Activated B cell treated with CpG ODN at 0.5 μM for 24 hours (primary cell): ENCODE measurements around the gene HYLS1. TPM values are rescaled to one million over a fixed set of nuclear protein-coding genes. Genes with fewer than 3 reads are reported as not detected.

Source experiments
- ATAC-seq: fragments of 200-7000 bp; cut with Tn5 transposase; one replicate; pipeline ENCODE4 v1.10.0; 2021; ENCODE audit warnings: low read depth, mild to moderate bottlenecking, moderate library complexity
- CTCF ChIA-PET: fragments of 350-600 bp; sonication (Branson Sonifier 250); formaldehyde crosslinking; loops from one replicate; lab custom pipeline; 2021; ENCODE audit warnings: antibody characterized with exemption; lab: Charles Lee
- POLR2A ChIA-PET: fragments of 350-600 bp; sonication (Branson Sonifier 250); formaldehyde crosslinking; loops from one replicate; lab custom pipeline; 2021; ENCODE audit warnings: antibody characterized with exemption; lab: Charles Lee
- DNase-seq: peaks from one replicate; pipeline ENCODE4 v3.0.0; 2022
- H3K27ac Mint-ChIP-seq: one replicate; pipeline ENCODE4 v1.8.0; 2020; ENCODE audit warnings: mixed read lengths
- H3K27me3 Mint-ChIP-seq: one replicate; pipeline ENCODE4 v1.8.0; 2021; ENCODE audit warnings: mixed read lengths
- H3K36me3 Mint-ChIP-seq: one replicate; pipeline ENCODE4 v1.8.0; 2021; ENCODE audit warnings: low read depth, mixed read lengths
- H3K4me1 Mint-ChIP-seq: one replicate; pipeline ENCODE4 v1.8.0; 2021; ENCODE audit warnings: mixed read lengths
- H3K4me3 Mint-ChIP-seq: one replicate; pipeline ENCODE4 v1.8.0; 2020; ENCODE audit warnings: mild to moderate bottlenecking, mixed read lengths
- H3K9me3 Mint-ChIP-seq: one replicate; pipeline ENCODE4 v1.8.0; 2020; ENCODE audit warnings: mixed read lengths
- intact Hi-C: fragments of 100-400 bp; cut with micrococcal nuclease; formaldehyde crosslinking; loops from one replicate; pipeline ENCODE4 v1.15.1; 2024
- total RNA-seq: library from RNA; stranded (reverse); gene quantifications from 2 replicates; pipeline ENCODE4 v1.2.3, GENCODE V29; 2022
- TF ChIP-seq, protein P1 (sequence below): fragments of 200-600 bp; IDR thresholded peaks from one replicate; pipeline ENCODE4 v1.8.0; 2022; ENCODE audit warnings: antibody characterized with exemption, mild to moderate bottlenecking

Gene HYLS1
- total RNA-seq, 1 donor from 2014 or later = 9.0 TPM

GRCh38 chr11:125943661-125944349 lies 56.3 kb downstream of the HYLS1 start:
- ATAC-seq = no peak

DNA sequence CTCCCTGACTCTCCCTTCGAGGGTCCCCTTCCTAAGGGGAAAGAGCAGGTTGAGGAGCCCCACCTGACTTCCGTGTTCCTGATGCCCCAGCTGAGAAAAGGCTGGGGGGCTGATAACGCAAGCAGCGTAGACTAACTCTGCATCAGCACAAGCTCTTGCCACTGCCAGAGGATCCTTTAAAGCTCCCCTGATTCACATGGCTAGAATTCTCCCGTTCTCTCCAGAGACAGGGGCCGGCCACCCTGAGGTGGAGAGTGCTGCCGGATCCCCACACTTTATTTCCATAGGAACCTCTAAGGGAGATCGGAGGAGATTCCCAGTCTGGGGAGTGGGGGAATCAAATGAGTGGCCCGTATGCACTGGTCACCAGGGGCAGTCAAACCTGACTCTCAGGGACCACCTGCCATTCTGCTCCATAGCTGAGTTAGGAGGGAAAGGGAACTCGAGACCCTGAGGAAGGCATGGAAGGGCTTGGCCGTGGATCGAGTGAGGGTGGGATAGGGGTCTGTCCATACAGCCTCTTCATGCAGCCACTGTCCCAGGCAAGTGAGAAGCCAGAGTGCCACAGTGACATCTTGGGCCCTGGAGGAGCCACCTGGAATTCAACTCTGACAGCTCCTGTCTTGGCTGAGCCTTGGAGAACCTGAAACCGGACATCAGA lies 57.0 kb downstream of the HYLS1 start:
- Mint-ChIP-seq H3K27ac (no peak overlapping the region), H3K4me1 (no peaks in the 10 kb centered on the region), H3K36me3 (no peaks in the 10 kb centered on the region), H3K27me3 (peaks cover 2% of the 10 kb centered on the region), H3K4me3 (no peak overlapping the region), H3K9me3 (no peaks in the 10 kb centered on the region)
- TF ChIP-seq, protein P1, sequence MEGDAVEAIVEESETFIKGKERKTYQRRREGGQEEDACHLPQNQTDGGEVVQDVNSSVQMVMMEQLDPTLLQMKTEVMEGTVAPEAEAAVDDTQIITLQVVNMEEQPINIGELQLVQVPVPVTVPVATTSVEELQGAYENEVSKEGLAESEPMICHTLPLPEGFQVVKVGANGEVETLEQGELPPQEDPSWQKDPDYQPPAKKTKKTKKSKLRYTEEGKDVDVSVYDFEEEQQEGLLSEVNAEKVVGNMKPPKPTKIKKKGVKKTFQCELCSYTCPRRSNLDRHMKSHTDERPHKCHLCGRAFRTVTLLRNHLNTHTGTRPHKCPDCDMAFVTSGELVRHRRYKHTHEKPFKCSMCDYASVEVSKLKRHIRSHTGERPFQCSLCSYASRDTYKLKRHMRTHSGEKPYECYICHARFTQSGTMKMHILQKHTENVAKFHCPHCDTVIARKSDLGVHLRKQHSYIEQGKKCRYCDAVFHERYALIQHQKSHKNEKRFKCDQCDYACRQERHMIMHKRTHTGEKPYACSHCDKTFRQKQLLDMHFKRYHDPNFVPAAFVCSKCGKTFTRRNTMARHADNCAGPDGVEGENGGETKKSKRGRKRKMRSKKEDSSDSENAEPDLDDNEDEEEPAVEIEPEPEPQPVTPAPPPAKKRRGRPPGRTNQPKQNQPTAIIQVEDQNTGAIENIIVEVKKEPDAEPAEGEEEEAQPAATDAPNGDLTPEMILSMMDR = no peak
- ChIA-PET CTCF (no interaction called here), POLR2A (no interaction called here)
- intact Hi-C loops = no loop called here
- ATAC-seq (no peak), DNase-seq (no peak)

More at GRCh38 chr11:125943661-125944349, 56.3 kb downstream of the HYLS1 start:
- Mint-ChIP-seq H3K9me3 (no peaks in the 10 kb centered on the region), H3K27me3 (peaks cover 2% of the 10 kb centered on the region), H3K27ac (no peak overlapping the region), H3K4me3 (no peak overlapping the region), H3K36me3 (no peaks in the 10 kb centered on the region), H3K4me1 (no peaks in the 10 kb centered on the region)
- intact Hi-C loops = no loop called here
- TF ChIP-seq, protein P1 = no peak
- DNase-seq = no peak
- ChIA-PET CTCF (interaction anchor here (1.1 kb wide), 1 partner anchor 19 kb away, joined by 4 read pairs; no protein-coding TSS in a partner anchor), POLR2A (no interaction called here)

DNA sequence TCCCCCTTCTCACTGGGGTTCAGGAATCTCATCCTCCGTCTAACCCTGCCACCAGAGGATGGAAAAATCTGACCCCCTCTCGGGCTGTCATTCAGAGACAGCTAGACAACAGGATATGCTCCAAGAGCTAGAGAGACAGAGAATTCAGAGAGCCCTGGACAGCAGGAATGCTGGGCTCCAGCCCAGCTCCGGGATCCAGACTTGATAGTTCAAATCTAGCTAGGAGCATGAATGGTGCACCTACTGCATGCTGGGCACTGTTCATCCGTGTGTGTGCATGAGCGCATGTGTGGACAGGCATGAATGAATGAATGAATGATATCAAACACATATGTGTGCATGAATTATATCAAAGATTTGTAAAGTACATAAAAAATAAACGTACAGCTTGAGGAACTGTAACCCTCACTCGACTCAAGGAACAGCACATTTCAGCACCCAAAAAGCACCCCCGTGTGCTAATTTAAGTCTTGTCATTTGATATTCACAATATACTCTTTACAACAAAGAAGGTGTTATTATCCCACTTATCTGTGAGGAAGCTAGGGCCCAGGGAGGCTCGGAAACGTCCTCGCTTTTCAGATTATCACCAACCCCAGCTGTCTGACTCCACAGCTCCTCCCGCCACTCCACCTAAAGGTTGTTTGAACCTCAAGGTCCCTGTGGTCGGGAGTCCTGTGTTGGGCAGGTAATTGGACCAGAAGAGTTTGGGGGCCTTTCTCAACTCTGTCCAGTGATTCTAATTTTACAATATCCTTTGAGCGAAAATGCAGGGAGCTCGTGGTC lies 57.7 kb downstream of the HYLS1 start:
- CTCF ChIA-PET = no interaction called here
- H3K27ac Mint-ChIP-seq = no peak overlapping the region
- H3K27me3 Mint-ChIP-seq = peaks cover 2% of the 10 kb centered on the region
- no peaks in the 10 kb centered on the region for H3K36me3 Mint-ChIP-seq
- ATAC-seq (no peak), DNase-seq (no peak)
- no peaks in the 10 kb centered on the region for H3K4me1 Mint-ChIP-seq
- intact Hi-C loops = no loop called here
- no peaks in the 10 kb centered on the region for H3K9me3 Mint-ChIP-seq
- POLR2A ChIA-PET = no interaction called here
- TF ChIP-seq, protein P1 = no peak
- no peak overlapping the region for H3K4me3 Mint-ChIP-seq

DNA sequence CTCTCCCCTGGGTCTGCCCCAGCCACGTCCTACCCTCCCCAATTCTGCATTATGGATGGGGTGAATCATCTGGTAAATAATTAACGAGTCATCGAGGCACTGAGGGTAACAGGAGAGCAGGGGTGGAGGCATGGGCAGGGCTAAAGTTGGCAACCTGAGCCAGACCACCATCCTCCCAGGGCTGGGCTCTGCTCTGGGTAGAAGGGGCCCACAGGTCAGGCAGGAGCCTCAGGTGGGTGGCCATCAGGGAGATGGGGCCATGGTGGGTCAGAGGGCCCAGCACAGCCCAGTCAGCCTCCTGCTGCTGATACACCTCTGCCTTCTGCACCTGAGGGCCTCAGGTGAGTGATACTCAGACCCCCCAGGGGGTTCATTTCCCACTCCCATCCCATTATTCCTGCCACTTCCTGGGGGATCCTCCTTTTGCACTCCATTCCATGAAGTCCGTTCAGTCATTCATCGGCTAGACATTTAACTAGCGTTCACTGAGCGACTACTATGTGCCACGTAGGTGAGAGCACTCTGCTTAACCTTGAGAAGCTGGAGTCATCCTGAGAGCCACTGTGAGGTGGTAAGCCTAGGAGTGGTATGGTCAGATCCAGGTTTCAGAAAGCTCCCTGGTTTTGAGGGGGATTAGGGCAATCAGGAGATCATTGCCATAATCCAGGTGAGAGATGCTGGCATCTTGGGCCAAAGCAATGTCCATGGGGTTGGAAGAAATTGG lies 58.5 kb downstream of the HYLS1 start, which contains the start of gene VSIG10L2:
TSS of gene VSIG10L2 (plus strand) at position 248 of the 724 bp plus-strand sequence. CDS start at position 260, 12 bp downstream.
- POLR2A ChIA-PET = no interaction called here
- ATAC-seq = no peak

More for the DNA sequence above, 58.5 kb downstream of the HYLS1 start, which contains the start of gene VSIG10L2:
- Mint-ChIP-seq H3K9me3 (no peaks in the 10 kb centered on the region), H3K4me3 (no peak within 1 kb of the TSS), H3K4me1 (no peaks in the 10 kb centered on the region), H3K27me3 (peaks cover 2% of the 10 kb centered on the region), H3K36me3 (no peaks in the 10 kb centered on the region), H3K27ac (no peak within 1 kb of the TSS)
- no peak for DNase-seq
- intact Hi-C loops = no loop called here
- CTCF ChIA-PET = no interaction called here
- TF ChIP-seq, protein P1 = no peak
